Mononuclear cell (primary cell): ENCODE data around the gene VTI1A. TPM values are rescaled to one million over a fixed set of nuclear protein-coding genes. Genes with fewer than 3 reads are reported as not detected.

ENCODE experiments used
- H3K27me3 ChIP-seq: 2 replicates; pipeline ENCODE4 v1.6.0; 2011; ENCODE audit warnings: low read length, control low read depth; ENCODE audit not compliant: insufficient read depth
- H3K4me1 ChIP-seq: 2 replicates; pipeline ENCODE4 v1.5.1; 2011; ENCODE audit warnings: mild to moderate bottlenecking, low read length, control low read depth; ENCODE audit not compliant: insufficient read depth
- H3K4me3 ChIP-seq: 2 replicates; pipeline ENCODE4 v1.5.1; 2011; ENCODE audit warnings: mild to moderate bottlenecking, low read length, moderate library complexity
- H3K9me3 ChIP-seq: 2 replicates; pipeline ENCODE4 v1.5.1; 2011; ENCODE audit warnings: low read depth, mild to moderate bottlenecking, control low read depth, low read length
- total RNA-seq: library from RNA; depleted of rRNA; stranded (reverse); fragments of >200 nt; gene quantifications from one replicate; pipeline ENCODE4 v1.2.3, GENCODE V29; 2012

VTI1A gene
- total RNA-seq, 1 donor: 65.4 TPM

GRCh38 chr10:112562122-112562521 lies 115.1 kb downstream of the VTI1A start:
- Histone ChIP-seq H3K4me1 (no peaks in the 10 kb centered on the region), H3K4me3 (no peak overlapping the region), H3K27me3 (no peaks in the 10 kb centered on the region), H3K9me3 (no peaks in the 10 kb centered on the region)

GRCh38 chr10:112562809-112563663 lies 116.0 kb downstream of the VTI1A start:
- Histone ChIP-seq H3K27me3 (no peaks in the 10 kb centered on the region), H3K4me1 (no peaks in the 10 kb centered on the region), H3K9me3 (no peaks in the 10 kb centered on the region), H3K4me3 (no peak overlapping the region)

- no peaks in the 10 kb centered on the region for H3K4me1 ChIP-seq
- H3K4me3 ChIP-seq: no peak overlapping the region
- no peaks in the 10 kb centered on the region for H3K27me3 ChIP-seq
- H3K9me3 ChIP-seq: no peaks in the 10 kb centered on the region
Observed at GRCh38 chr10:112564337-112564736, 117.3 kb downstream of the VTI1A start.

DNA sequence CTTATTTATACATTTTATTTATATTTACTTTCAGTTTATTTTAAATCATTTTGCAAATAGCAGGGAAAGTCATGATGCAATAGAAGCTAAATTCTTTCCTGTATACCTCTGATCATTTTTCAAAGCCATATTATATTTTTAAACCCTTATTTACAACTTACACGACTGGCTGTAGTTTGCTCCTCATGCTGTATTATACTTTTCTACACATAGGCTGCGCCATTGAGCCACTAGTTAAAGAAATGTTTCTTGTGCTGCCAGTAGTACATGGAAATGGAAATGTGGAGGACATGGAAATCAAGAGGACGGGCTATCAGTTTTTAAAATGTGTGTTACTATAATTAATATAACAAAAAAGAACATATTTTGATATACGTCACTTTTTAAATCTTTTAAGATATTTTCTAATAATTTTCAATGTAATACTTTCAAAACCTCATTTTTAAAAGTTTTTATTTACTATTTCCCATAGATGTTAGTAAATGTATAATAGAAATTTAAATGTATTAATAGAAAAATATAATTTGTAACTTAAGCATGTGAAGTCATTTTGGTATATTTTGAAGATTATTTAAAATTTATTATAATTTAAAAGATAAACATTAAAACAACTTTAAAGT lies 118.5 kb downstream of the VTI1A start:
- H3K27me3 ChIP-seq: no peaks in the 10 kb centered on the region
- H3K9me3 ChIP-seq: no peaks in the 10 kb centered on the region
- H3K4me1 ChIP-seq: no peaks in the 10 kb centered on the region
- H3K4me3 ChIP-seq: no peak overlapping the region

DNA sequence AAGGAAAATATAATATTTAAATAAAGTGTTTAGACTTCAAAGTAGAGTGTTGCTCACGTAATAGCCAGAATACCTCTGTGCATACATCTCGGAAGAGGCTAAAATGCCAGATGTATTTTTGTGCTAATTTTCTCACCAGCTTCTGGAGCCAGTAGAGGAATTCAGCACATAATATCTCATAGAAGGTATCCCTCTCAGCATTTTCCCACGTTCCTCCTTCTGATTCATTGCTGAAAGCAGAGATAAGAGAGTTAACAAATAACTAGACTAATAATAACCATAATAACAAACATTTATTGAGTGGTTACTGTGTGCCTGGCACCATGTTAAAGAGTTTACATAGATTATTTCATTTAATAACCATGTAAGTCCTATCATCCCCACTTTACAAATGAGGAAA lies 123.6 kb downstream of the VTI1A start:
- Histone ChIP-seq H3K27me3 (no peaks in the 10 kb centered on the region), H3K4me3 (no peak overlapping the region), H3K4me1 (no peaks in the 10 kb centered on the region), H3K9me3 (no peaks in the 10 kb centered on the region)

GRCh38 chr10:112579578-112579977 lies 132.6 kb downstream of the VTI1A start:
- Histone ChIP-seq H3K4me1 (no peaks in the 10 kb centered on the region), H3K4me3 (no peak overlapping the region), H3K27me3 (no peaks in the 10 kb centered on the region), H3K9me3 (no peaks in the 10 kb centered on the region)

- Histone ChIP-seq H3K4me3 (no peak overlapping the region), H3K9me3 (no peaks in the 10 kb centered on the region), H3K4me1 (no peaks in the 10 kb centered on the region), H3K27me3 (no peaks in the 10 kb centered on the region)
Observed at GRCh38 chr10:112580267-112580666, 133.3 kb downstream of the VTI1A start.

GRCh38 chr10:112581921-112582320 lies 134.9 kb downstream of the VTI1A start:
- H3K4me3 ChIP-seq: no peak overlapping the region
- H3K27me3 ChIP-seq: no peaks in the 10 kb centered on the region
- no peaks in the 10 kb centered on the region for H3K4me1 ChIP-seq
- H3K9me3 ChIP-seq: no peaks in the 10 kb centered on the region

GRCh38 chr10:112583236-112583939 lies 136.4 kb downstream of the VTI1A start:
- H3K4me3 ChIP-seq: no peak overlapping the region
- H3K9me3 ChIP-seq: no peaks in the 10 kb centered on the region
- no peaks in the 10 kb centered on the region for H3K4me1 ChIP-seq
- H3K27me3 ChIP-seq: no peaks in the 10 kb centered on the region

DNA sequence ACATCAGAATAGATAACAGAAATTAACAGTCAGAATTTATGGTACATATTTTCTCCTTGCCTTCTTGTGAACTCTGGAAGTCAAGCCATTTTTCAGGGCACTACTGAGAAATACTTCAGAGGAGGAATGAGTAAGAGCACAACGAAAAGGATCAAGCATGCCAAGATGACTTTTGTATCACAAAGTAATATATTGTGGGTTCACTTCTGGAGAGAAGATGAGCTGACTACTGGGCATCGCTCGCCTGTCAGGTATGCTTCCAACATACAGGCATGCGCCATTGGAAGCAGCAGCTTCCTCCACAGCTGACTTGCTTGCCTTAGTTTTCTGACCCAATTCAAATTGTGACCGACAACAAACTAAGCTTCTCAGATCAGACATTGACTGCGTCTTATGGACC lies 137.3 kb downstream of the VTI1A start:
- Histone ChIP-seq H3K4me1 (no peaks in the 10 kb centered on the region), H3K4me3 (no peak overlapping the region), H3K9me3 (no peaks in the 10 kb centered on the region), H3K27me3 (no peaks in the 10 kb centered on the region)

DNA sequence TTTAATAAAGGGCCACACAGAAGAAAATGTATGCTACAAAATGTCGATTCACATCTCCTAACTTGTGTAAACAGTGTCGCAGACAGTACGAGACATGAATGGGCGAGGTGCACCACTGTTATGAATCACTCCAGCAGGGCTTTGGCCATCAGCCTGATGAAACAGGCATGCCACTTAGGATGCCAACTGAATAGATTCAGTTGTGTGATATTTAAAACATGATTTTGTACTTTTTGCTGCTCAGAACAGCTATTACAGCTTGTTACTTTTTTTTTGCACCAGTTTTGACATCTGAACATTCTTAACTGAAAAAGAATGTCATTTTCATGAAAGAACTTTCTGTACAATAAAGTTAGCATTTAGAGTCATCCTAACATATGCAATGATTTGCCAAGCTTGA lies 138.1 kb downstream of the VTI1A start:
- no peaks in the 10 kb centered on the region for H3K27me3 ChIP-seq
- no peaks in the 10 kb centered on the region for H3K4me1 ChIP-seq
- no peak overlapping the region for H3K4me3 ChIP-seq
- no peaks in the 10 kb centered on the region for H3K9me3 ChIP-seq

DNA sequence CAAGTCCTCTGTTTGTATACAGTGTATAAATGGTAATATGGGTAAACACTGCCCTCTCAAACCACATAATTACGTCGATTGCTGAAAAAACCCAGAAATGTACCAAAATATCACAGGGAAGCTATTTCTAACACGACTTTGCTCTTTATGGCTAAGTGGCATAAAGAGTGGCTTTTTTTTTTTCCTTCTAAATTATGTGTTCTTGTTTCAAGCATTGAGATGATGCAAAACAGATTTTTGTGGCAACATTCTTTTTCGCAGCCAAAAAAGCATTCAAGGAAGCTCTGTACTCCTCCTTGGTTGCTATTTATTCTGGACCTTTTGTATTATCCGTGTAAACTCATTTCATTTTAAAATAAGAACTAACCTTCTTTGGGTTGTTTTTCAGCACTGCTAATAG lies 138.9 kb downstream of the VTI1A start:
- no peaks in the 10 kb centered on the region for H3K9me3 ChIP-seq
- H3K27me3 ChIP-seq: no peaks in the 10 kb centered on the region
- no peak overlapping the region for H3K4me3 ChIP-seq
- H3K4me1 ChIP-seq: no peaks in the 10 kb centered on the region

GRCh38 chr10:112587729-112588128 lies 140.7 kb downstream of the VTI1A start:
- H3K9me3 ChIP-seq: no peaks in the 10 kb centered on the region
- H3K4me1 ChIP-seq: no peaks in the 10 kb centered on the region
- H3K27me3 ChIP-seq: no peaks in the 10 kb centered on the region
- H3K4me3 ChIP-seq: no peak overlapping the region

DNA sequence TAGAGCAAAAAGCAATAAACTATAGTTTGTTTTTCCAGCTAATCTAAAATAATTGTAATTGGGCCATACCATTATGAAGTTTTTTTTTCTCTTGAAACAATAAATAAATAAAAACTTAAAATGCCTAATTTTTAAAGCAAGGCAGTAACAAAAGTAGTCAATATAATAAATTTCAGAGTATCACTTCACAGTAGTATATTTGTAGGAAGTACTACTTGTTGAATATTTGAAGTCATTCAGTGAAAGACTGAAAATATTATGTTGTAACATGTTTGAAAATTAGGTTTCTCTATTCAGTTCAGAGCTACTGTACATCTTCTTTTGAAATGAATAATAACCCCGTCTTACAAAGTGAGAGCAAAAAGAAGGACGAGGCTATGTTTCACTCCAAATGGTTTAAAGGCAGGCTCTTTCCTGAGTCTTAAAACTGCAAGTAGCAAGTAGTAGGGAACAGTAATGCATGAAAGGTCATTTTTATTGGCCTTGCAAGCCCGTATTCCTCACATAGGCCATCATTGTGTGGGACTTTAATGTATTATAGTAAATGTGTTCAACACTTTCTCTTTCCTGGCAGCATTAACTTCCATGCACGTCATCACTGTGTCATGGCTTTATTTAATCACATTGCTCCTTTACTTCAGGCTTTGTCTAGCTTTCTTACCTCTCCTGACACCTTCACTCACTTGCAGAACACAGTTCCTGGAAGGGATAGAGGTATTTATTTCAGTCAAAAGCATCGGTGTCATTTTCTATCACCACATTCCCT lies 141.4 kb downstream of the VTI1A start:
- Histone ChIP-seq H3K4me1 (no peaks in the 10 kb centered on the region), H3K27me3 (no peaks in the 10 kb centered on the region), H3K4me3 (no peak overlapping the region), H3K9me3 (no peaks in the 10 kb centered on the region)

GRCh38 chr10:112589081-112589480 lies 142.1 kb downstream of the VTI1A start:
- H3K4me3 ChIP-seq: no peak overlapping the region
- no peaks in the 10 kb centered on the region for H3K4me1 ChIP-seq
- no peaks in the 10 kb centered on the region for H3K9me3 ChIP-seq
- no peaks in the 10 kb centered on the region for H3K27me3 ChIP-seq
